AG08396 (cell line): ENCODE measurements around the gene BICD2.

ENCODE experiments used
- DNase-seq: peaks from one replicate; pipeline ENCODE4 v3.0.0; 2012; ENCODE audit warnings: low spot score, mixed read lengths

BICD2 gene

DNA sequence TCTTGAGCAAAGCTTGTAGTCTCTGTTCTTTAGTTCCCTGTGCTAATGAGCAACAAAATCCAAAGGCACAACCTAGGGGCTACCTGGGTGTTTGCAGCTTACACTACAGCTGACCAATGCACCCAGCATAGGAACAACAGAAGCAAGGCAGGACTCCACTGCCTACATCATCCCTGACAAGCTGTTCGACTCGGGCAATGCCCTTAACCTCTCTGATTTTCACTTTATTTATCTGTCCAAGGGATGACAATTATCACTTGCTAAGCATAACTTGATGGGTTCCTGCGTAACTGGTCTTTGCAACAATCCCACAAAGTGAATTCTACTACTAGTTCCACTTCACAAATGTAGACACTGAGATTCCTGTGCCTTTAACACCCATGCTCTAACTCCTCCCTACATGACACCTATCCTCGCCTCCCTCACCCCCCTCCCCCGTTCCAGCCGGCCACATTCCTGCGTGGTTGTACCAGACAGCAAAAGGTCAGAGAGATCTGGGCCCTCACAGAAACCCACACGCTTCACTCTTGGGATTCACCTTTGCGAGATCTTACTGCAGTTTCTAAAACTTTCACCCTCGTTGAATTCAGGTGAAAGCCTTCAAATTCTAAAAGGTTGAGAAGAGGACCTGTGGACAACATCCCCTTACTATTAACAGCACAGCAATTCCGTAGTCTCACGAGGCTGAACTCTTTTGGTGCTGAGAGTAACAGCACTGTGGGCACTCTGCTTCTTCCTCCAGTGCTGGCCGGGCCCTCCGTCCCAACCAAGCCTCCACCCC is 95.7 kb downstream of the BICD2 start:
- peak; percentile 89 for DNase-seq

DNA sequence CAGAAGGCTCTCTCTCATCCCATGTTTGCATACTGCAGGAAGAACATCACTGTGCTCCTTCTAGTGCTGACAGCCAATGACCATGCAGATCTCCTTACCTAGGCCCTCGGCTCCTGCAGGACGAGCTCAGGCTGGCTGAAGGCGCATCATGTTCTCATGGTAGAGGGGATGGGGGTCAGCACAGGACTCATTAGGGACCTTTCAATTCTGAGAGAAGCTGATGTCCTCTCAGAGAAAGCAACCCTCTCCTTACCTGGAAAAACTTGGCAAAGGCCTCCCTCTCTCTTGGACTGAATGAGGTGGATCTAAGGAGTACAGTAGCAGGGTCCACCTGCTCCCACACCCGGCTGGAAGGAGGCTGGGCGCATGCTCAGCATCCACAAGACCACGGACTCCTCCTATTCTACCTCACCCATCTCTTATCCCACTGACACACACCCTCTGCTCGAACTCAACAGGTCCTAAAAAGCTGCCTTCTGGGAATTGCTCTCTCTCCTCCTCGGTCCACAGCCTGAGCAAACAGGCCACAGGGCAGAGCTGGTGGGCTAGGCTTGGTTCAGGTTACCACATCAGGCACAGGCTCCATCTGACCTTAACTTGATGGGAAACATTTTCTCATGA is 97.6 kb downstream of the BICD2 start:
- DNase-seq: no peak

DNA sequence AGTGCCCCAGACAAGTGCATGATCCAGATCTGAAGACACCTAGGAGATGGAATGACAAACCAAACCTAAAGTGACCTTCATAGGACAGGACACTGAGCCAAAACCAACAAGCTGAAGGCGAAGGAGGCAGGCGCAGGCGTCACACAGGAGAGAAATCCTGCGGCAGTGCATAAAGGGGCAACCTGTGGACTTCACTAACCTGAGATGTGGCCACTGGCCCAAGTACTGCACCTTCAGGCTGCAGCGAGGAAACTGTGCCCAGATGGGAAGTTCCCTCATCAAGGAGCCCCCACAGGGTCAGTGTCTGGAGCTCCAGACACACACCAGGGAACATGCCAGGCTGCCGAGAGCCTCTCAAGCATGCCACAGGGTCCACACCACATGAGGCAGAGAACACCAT is 98.4 kb downstream of the BICD2 start:
- no peak for DNase-seq

DNA sequence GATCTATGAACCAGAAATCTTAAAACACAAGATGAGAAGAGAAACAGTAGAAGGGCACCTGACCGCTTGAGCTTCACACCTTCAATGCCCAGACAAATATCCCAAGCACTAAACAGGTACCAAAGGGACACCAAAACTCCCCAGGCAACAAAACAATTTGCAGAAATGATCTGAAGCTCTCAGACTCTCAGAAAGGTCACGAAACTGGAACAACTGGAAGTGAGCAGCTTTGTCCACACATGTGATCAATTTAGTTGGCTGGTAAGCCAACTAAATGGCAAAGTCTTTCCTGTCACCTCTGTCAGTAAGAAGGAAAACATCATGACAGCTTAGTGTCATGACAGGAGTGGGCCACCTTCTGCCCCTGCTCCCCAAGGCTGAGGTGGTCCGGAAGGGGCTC is 98.8 kb downstream of the BICD2 start:
- DNase-seq: no peak

DNA sequence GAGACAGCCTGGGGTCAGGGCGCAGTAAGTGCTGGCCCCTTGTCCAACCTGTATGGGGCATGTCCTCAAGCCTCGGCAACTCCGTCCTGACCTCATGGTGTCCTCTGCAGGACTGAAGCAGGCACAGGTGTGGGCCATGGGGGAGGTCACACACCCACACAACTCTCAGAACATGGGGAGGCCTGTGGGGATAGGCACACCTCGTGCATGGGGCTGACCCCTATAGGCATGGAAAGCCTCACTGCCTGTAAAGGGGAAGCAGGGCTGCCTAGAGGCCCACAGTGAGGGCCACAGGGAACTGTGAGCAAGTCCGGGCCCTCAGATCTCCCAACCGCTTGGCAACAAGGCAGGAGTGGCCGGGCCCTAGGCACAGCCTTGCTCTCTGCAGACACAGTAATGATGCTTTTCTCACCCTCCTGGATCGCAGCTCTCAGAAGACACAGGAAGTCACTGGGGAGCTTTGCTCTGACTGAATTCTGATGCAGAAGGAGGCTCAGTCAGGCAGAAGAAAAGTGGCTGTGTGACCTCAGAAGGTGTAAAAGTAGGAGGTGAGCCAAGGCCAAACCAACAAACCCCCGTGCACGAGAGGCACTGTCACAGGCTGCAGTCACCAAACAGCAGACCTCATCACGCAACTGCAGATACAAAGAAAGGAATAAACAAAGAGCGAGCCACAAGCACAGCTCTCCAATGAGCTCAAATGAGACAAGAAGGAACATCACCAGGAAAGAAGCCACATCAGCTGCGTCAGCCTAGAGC is 100.1 kb downstream of the BICD2 start:
- DNase-seq: no peak

DNA sequence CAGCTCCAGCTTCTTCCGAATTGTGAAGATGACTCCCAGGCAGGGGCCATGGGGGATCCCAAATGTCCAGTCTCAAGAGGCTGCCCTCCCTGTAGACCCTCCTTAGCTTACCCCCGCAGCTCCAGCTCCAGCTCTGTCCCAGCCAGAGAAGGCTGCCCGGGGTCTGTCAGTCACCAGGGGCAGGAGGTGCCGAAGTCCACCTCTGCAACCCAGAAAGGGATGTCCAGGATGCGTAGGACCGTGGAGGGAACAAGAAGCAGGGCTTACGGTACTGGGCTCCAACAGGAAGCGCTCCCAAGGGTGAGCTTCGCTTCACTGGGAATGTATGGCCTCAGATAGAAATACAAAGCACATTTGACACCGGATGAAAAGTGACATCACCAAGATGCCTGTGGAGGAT is 100.7 kb downstream of the BICD2 start:
- no peak for DNase-seq

DNA sequence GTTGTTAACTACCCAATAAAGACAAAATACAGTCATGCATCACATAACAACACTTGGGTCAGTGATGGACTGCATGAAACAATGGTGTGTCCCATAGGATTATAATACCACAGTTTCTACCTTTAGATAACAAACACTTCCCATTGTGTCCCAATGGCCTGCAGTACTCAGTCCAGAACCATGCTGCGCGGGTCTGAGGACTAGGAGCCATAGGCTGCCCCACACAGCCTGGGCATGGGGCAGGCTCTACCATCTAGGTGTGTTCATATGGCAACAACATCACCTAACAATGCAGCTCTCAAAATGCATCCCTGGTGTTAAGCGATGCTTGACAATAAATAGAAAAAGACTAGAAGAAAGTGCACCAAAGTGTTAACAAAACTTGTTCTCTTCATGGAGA is 101.5 kb downstream of the BICD2 start:
- DNase-seq: no peak

DNA sequence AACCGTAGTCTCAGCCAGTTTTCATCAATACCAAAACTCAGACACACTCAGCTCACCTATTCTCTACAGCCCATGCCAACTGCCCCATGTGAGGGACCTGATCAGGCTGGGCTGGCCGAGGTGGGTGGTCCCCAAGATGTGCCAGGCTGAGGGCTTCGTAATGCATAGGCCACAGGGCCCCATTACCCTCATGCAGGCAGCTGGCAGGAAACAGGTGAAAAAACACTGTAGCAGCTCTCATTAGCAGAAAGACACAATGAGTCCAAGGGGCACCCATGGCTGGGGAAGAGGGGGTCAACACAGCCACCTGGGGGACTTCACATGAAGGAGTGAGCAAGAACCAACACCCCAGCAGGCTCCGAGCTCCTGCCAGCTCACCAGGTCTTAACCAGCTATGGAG is 102.9 kb downstream of the BICD2 start:
- DNase-seq: no peak
